Fibroblast of lung (primary cell): ENCODE measurements around the gene RPL41.

Experiments used
- EZH2 ChIP-seq: IDR thresholded peaks from 2 replicates; pipeline ENCODE4 v1.5.1; 2012; ENCODE audit warnings: low read length, control low read depth, mild to moderate bottlenecking; ENCODE audit errors: missing control alignments
- TF ChIP-seq, protein P1 (sequence below), 2 donors: IDR thresholded peaks in 1 of 2; conservative IDR thresholded peaks in 1 of 2; 1 replicate in 1 of 2; 2 replicates in 1 of 2; pipeline ENCODE4 v1.5.1; 2011 to 2012; ENCODE audit warnings: low read length in 2 of 2, control low read depth in 1 of 2, inconsistent platforms in 1 of 2, low read depth in 1 of 2, mild to moderate bottlenecking in 1 of 2

DNA sequence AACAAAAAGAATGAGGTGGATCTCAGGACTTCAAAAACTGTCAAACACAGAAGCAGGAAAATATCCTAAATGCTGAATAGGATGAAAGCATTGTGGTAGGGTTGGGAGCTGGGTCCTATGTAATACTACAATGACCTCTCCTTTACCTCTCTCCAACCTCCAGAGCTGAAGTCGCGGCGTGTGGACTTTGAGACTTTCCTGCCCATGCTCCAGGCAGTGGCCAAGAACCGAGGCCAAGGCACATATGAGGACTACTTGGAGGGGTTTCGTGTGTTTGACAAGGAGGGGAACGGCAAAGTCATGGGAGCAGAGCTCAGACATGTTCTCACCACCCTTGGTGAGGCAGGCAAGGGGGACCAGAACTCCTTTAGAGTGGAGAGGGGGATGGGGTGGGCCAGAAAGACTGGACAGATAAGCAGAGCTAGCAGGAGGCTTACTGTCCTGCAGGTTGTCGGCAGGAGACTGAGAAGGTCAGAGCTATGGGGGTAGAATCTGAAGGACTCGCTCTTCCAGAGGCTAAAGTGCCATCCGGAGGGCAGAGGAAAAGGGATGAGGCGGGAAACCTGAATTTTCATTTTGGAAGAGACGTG is 38.9 kb downstream of the RPL41 start:
- TF ChIP-seq, protein P1, sequence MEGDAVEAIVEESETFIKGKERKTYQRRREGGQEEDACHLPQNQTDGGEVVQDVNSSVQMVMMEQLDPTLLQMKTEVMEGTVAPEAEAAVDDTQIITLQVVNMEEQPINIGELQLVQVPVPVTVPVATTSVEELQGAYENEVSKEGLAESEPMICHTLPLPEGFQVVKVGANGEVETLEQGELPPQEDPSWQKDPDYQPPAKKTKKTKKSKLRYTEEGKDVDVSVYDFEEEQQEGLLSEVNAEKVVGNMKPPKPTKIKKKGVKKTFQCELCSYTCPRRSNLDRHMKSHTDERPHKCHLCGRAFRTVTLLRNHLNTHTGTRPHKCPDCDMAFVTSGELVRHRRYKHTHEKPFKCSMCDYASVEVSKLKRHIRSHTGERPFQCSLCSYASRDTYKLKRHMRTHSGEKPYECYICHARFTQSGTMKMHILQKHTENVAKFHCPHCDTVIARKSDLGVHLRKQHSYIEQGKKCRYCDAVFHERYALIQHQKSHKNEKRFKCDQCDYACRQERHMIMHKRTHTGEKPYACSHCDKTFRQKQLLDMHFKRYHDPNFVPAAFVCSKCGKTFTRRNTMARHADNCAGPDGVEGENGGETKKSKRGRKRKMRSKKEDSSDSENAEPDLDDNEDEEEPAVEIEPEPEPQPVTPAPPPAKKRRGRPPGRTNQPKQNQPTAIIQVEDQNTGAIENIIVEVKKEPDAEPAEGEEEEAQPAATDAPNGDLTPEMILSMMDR (conservative IDR thresholded peaks at IDR 0.05 in 1 of 2, IDR thresholded peaks at IDR 0.05 in 1 of 2; ENCODE audit: low read depth in 1 of 2, low read length in 2 of 2) = no peak
- no peak for TF ChIP-seq EZH2
